IMR-90 (cell line): Measurements from ENCODE around the gene SURF6. TPM values are rescaled to one million over a fixed set of nuclear protein-coding genes. Genes with fewer than 3 reads are reported as not detected.

Source experiments
- ATAC-seq: fragments of 200-7000 bp; cut with Tn5 transposase; 2 replicates; pipeline ENCODE4 v1.9.1; 2020; ENCODE audit warnings: low read depth, mild to moderate bottlenecking, moderate library complexity
- BruUV-seq: library from RNA; stranded (reverse); fragments of 400-500 nt; replicated peaks from 2 replicates; lab custom pipeline; 2021; lab: Mats Ljungman, UMichigan
- CTCF ChIA-PET: fragments of 300-600 bp; formaldehyde crosslinking; extraction: SDS; loops from one replicate; lab custom pipeline; 2021; ENCODE audit warnings: antibody characterized with exemption; lab: Yijun Ruan, JAX
- POLR2A ChIA-PET: fragments of 300-600 bp; sonication (Branson Sonifier 250); formaldehyde crosslinking; loops from one replicate; lab custom pipeline; 2022; ENCODE audit warnings: antibody characterized with exemption; ENCODE audit not compliant: unreplicated experiment; lab: Charles Lee
- DNase-seq: peaks from one replicate; pipeline ENCODE4 v3.0.0; 2013
- H2AFZ ChIP-seq: replicated peaks from 2 replicates; pipeline ENCODE3; 2013; ENCODE audit warnings: low read length, mild to moderate bottlenecking; ENCODE audit not compliant: poor library complexity
- H2AK5ac ChIP-seq: 2 replicates; pipeline ENCODE4 v1.6.1; 2013; ENCODE audit warnings: low read depth, low read length, inconsistent platforms
- H2AK9ac ChIP-seq: replicated peaks from 2 replicates; pipeline ENCODE3; 2013; ENCODE audit warnings: mild to moderate bottlenecking, low read depth, low read length, moderate library complexity; ENCODE audit not compliant: poor library complexity
- H2BK120ac ChIP-seq: 2 replicates; pipeline ENCODE4 v1.6.1; 2013; ENCODE audit warnings: low read depth, low read length, inconsistent platforms
- H2BK15ac ChIP-seq: 3 replicates; pipeline ENCODE4 v1.6.1; 2013; ENCODE audit warnings: low read depth, low read length, inconsistent platforms
- H2BK20ac ChIP-seq: 2 replicates; pipeline ENCODE4 v1.6.1; 2013; ENCODE audit warnings: low read depth, mild to moderate bottlenecking, inconsistent platforms, low read length, moderate library complexity
- H2BK5ac ChIP-seq: 2 replicates; pipeline ENCODE4 v1.6.1; 2013; ENCODE audit warnings: mild to moderate bottlenecking, low read depth, low read length, inconsistent platforms; ENCODE audit not compliant: poor library complexity, severe bottlenecking
- H3K14ac ChIP-seq: replicated peaks from 2 replicates; pipeline ENCODE4 v1.6.1; 2013; ENCODE audit warnings: low read depth, low read length, inconsistent platforms
- H3K18ac ChIP-seq: 2 replicates; pipeline ENCODE4 v1.6.1; 2013; ENCODE audit warnings: low read depth, low read length, control low read depth
- H3K23ac ChIP-seq: 2 replicates; pipeline ENCODE4 v1.6.1; 2013; ENCODE audit warnings: low read depth, low read length, inconsistent platforms
- H3K27ac ChIP-seq: 2 replicates; pipeline ENCODE4 v1.5.1; 2013; ENCODE audit warnings: mild to moderate bottlenecking, control low read depth, low read length; ENCODE audit not compliant: insufficient read depth
- H3K27me3 ChIP-seq: 2 replicates; pipeline ENCODE4 v1.6.1; 2013; ENCODE audit warnings: low read length; ENCODE audit not compliant: control insufficient read depth, insufficient read depth
- H3K36me3 ChIP-seq: 2 replicates; pipeline ENCODE4 v1.6.1; 2013; ENCODE audit warnings: low read length, mixed read lengths; ENCODE audit not compliant: control insufficient read depth, insufficient read depth
- H3K4ac ChIP-seq: 2 replicates; pipeline ENCODE4 v1.6.1; 2013; ENCODE audit warnings: low read depth, low read length, inconsistent platforms
- H3K4me1 ChIP-seq: 2 replicates; pipeline ENCODE4 v1.6.1; 2013; ENCODE audit warnings: low read length, mixed read lengths; ENCODE audit not compliant: control insufficient read depth, insufficient read depth
- H3K4me2 ChIP-seq: 2 replicates; pipeline ENCODE4 v1.6.1; 2013; ENCODE audit warnings: low read depth, mild to moderate bottlenecking, control low read depth, low read length, moderate library complexity
- H3K4me3 ChIP-seq: 2 replicates; pipeline ENCODE4 v1.5.1; 2013; ENCODE audit warnings: low read depth, mild to moderate bottlenecking, control low read depth, low read length, moderate library complexity; ENCODE audit not compliant: insufficient read depth
- H3K56ac ChIP-seq: 2 replicates; pipeline ENCODE4 v1.6.1; 2013; ENCODE audit warnings: low read length, inconsistent platforms; ENCODE audit not compliant: insufficient read depth; ENCODE audit errors: extremely low read depth
- H3K79me1 ChIP-seq, 2 experiments: 2 replicates each; pipeline ENCODE4 v1.6.1; 2013; ENCODE audit warnings: low read length in 2 of 2, inconsistent platforms in 1 of 2, low read depth in 1 of 2
- H3K9ac ChIP-seq: 2 replicates; pipeline ENCODE4 v1.6.1; 2013; ENCODE audit warnings: low read depth, low read length, control low read depth
- H3K9me1 ChIP-seq: 2 replicates; pipeline ENCODE4 v1.6.1; 2013; ENCODE audit warnings: low read length, inconsistent platforms; ENCODE audit not compliant: insufficient read depth
- H3K9me3 ChIP-seq: 2 replicates; pipeline ENCODE4 v1.6.1; 2013; ENCODE audit warnings: low read length; ENCODE audit not compliant: control insufficient read depth, insufficient read depth
- H4K20me1 ChIP-seq: 2 replicates; pipeline ENCODE4 v1.6.1; 2013; ENCODE audit warnings: low read length, inconsistent platforms; ENCODE audit not compliant: insufficient read depth
- H4K5ac ChIP-seq: 2 replicates; pipeline ENCODE4 v1.6.1; 2013; ENCODE audit warnings: mild to moderate bottlenecking, low read depth, low read length, control low read depth
- H4K8ac ChIP-seq, 2 experiments: 2 replicates each; pipeline ENCODE4 v1.6.1; 2013; ENCODE audit warnings: low read depth in 2 of 2, low read length in 2 of 2, control low read depth in 1 of 2, inconsistent platforms in 1 of 2
- H4K91ac ChIP-seq: 2 replicates; pipeline ENCODE4 v1.6.1; 2013; ENCODE audit warnings: low read depth, low read length, inconsistent platforms; ENCODE audit not compliant: insufficient read depth
- BHLHE40 ChIP-seq: fragments of 150-350 bp; IDR thresholded peaks from 2 replicates; pipeline ENCODE4 v1.6.1; 2016; ENCODE audit warnings: mild to moderate bottlenecking, low read depth, low read length
- CEBPB ChIP-seq: IDR thresholded peaks from 2 replicates; pipeline ENCODE4 v1.6.1; 2012; ENCODE audit warnings: low read depth, low read length, improper control_type of control experiment
- CHD1 ChIP-seq: IDR thresholded peaks from 2 replicates; pipeline ENCODE4 v1.6.1; 2012; ENCODE audit warnings: low read depth, low read length, improper control_type of control experiment
- CTCF ChIP-seq: conservative IDR thresholded peaks from 2 replicates; pipeline ENCODE4 v1.5.1; 2012; ENCODE audit warnings: mild to moderate bottlenecking, low read depth, low read length, improper control_type of control experiment
- FOS ChIP-seq: fragments of 150-350 bp; IDR thresholded peaks from 2 replicates; pipeline ENCODE4 v1.6.1; 2016; ENCODE audit warnings: low read depth, low read length
- MXI1 ChIP-seq: IDR thresholded peaks from 2 replicates; pipeline ENCODE4 v1.6.1; 2012; ENCODE audit warnings: low read depth, mild to moderate bottlenecking, low read length, moderate library complexity, borderline replicate concordance
- NFE2L2 ChIP-seq: fragments of 150-350 bp; IDR thresholded peaks from 2 replicates; pipeline ENCODE4 v1.6.1; 2016; ENCODE audit warnings: low read depth, mild to moderate bottlenecking, low read length
- POLR2A ChIP-seq: IDR thresholded peaks from 2 replicates; pipeline ENCODE4 v1.6.1; 2012; ENCODE audit warnings: mild to moderate bottlenecking, low read depth, low read length
- RCOR1 ChIP-seq: IDR thresholded peaks from 2 replicates; pipeline ENCODE4 v1.6.1; 2012; ENCODE audit warnings: mild to moderate bottlenecking, low read length, improper control_type of control experiment; ENCODE audit not compliant: insufficient replicate concordance
- RFX5 ChIP-seq: IDR thresholded peaks from 2 replicates; pipeline ENCODE4 v1.8.0; 2012; ENCODE audit warnings: low read depth, mild to moderate bottlenecking, low read length, moderate library complexity
- SMC3 ChIP-seq: fragments of 150-350 bp; IDR thresholded peaks from 2 replicates; pipeline ENCODE4 v1.6.1; 2016; ENCODE audit warnings: low read depth, mild to moderate bottlenecking, antibody characterized with exemption, low read length, moderate library complexity
- WGBS, 2 experiments: methylation state at CpG; one replicate each; pipeline versions ENCODE4 v1.1.5 to v1.1.7; 2013; ENCODE audit warnings: missing lambda C conversion rate in 2 of 2; ENCODE audit not compliant: insufficient read length in 1 of 2; ENCODE audit errors: extremely low coverage in 2 of 2; 5-methylcytosine and 5-hydroxymethylcytosine counted together
- dilution Hi-C: fragments of 300-500 bp; cut with HindIII; formaldehyde crosslinking; loops from one replicate; pipeline ENCODE4 v1.14.3; 2018; ENCODE audit warnings: low sequenced_read_pairs; ENCODE audit not compliant: unreplicated experiment
- in situ Hi-C: fragments of 300-500 bp; cut with MboI; formaldehyde crosslinking; loops from 3 replicates; pipeline ENCODE4 v1.14.3; 2019; ENCODE audit warnings: low sequenced_read_pairs, inconsistent platforms, mixed read lengths
- intact Hi-C: fragments of 100-400 bp; cut with micrococcal nuclease; formaldehyde crosslinking; loops from 2 replicates; pipeline ENCODE4 v1.10.0; 2022
- polyA plus RNA-seq, 3 experiments: library from polyadenylated mRNA; depleted of rRNA; stranded (reverse); fragments of >200 nt; gene quantifications; 2 replicates each; pipeline ENCODE4 v1.2.3, GENCODE V29; 2012; ENCODE audit warnings: low replicate concordance in 1 of 3
- total RNA-seq: library from RNA; depleted of rRNA; stranded (reverse); fragments of >200 nt; gene quantifications from 2 replicates; pipeline ENCODE4 v1.2.3, GENCODE V29; 2012

SURF6 gene
- total and polyA plus RNA-seq, 2 of the 4 experiments (the other 2 are of a cell fraction), result 6.1 to 12.8 TPM

- in situ Hi-C loops (no loop called here), intact Hi-C loops (no loop called here), dilution Hi-C loops (no loop called here)
- Histone ChIP-seq H3K9ac (no peak overlapping the region), H2BK120ac (no peak overlapping the region), H4K5ac (no peak overlapping the region), H3K23ac (no peak overlapping the region), H3K27ac (no peak overlapping the region), H3K14ac (no peak overlapping the region), H3K4me1 (no peaks in the 10 kb centered on the region), H3K4me2 (no peak overlapping the region), H3K4me3 (no peak overlapping the region), H3K18ac (no peak overlapping the region), H2BK15ac (no peak overlapping the region), H3K56ac (no peak overlapping the region), H4K8ac (no peak overlapping the region), H2AFZ (no peak overlapping the region), H3K27me3 (peaks cover 7% of the 10 kb centered on the region; the same call in 1 of the 2 replicates), H3K79me1 (no peaks in the 10 kb centered on the region), H2AK5ac (no peak overlapping the region), H2BK20ac (no peak overlapping the region), H3K36me3 (no peaks in the 10 kb centered on the region), H3K4ac (no peak overlapping the region), H4K20me1 (no peaks in the 10 kb centered on the region), H2BK5ac (no peak overlapping the region), H3K9me1 (no peaks in the 10 kb centered on the region), H4K91ac (no peak overlapping the region), H3K9me3 (0 out of 2 replicates have a peak, but pooled peaks cover 1% of the 10 kb centered on the region), H2AK9ac (no peak overlapping the region)
- no peak for DNase-seq
- ChIA-PET CTCF (no interaction called here), POLR2A (no interaction called here)
- no TSS peak for BruUV-seq
- TF ChIP-seq CTCF (no peak), CEBPB (no peak), MXI1 (no peak), SMC3 (no peak), BHLHE40 (no peak), RFX5 (no peak), FOS (no peak), NFE2L2 (no peak), POLR2A (no peak), CHD1 (no peak), RCOR1 (no peak)
- WGBS, 2 experiments, result 69% methylated on average over 13 of the region's 16 CpGs; no CpG with 5 or more reads in 1 of the 2 experiments
- no peak for ATAC-seq
Measured at GRCh38 chr9:133307301-133307700, 28.7 kb downstream of the SURF6 start.
